ENCODE measurements around the gene ANKRD13C. TPM values are rescaled to one million over a fixed set of nuclear protein-coding genes. Genes with fewer than 3 reads are reported as not detected.

ANKRD13C gene
- total RNA-seq, 6 experiments from 2014 or later: 6.4 to 8.9 (median 7.3) TPM

DNA sequence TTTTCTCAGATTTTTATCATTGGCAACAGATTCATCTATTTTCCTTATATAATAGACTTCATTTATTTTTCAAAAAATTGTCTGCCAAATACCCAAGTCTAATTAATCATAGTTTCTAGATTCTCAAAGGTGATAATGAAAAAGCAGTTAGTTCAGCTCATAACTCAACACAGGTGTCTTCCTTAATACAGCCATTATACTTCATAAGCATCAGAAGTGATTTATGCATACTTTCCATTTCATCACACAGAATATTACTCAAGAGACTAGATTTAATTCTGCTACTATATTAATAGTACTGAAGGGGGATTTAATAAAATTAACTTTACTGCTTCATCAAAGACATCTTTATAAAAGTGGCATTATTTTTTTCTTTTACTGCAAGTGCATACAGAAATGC is 114.6 kb downstream of the ANKRD13C start:
- H3K4me1 ChIP-seq: no peaks in the 10 kb centered on the region
- TF ChIP-seq, protein P1, sequence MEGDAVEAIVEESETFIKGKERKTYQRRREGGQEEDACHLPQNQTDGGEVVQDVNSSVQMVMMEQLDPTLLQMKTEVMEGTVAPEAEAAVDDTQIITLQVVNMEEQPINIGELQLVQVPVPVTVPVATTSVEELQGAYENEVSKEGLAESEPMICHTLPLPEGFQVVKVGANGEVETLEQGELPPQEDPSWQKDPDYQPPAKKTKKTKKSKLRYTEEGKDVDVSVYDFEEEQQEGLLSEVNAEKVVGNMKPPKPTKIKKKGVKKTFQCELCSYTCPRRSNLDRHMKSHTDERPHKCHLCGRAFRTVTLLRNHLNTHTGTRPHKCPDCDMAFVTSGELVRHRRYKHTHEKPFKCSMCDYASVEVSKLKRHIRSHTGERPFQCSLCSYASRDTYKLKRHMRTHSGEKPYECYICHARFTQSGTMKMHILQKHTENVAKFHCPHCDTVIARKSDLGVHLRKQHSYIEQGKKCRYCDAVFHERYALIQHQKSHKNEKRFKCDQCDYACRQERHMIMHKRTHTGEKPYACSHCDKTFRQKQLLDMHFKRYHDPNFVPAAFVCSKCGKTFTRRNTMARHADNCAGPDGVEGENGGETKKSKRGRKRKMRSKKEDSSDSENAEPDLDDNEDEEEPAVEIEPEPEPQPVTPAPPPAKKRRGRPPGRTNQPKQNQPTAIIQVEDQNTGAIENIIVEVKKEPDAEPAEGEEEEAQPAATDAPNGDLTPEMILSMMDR (IDR thresholded peaks at IDR 0.05): no peak
- no peak for TF ChIP-seq POLR2A (IDR thresholded peaks at IDR 0.05)
- intact Hi-C loops (cut with DNase I): no loop called here
- H3K27ac ChIP-seq: no peak overlapping the region
- peaks cover 0 to 100% (median 53%) of the 10 kb centered on the region in 4 donors for H3K36me3 ChIP-seq
- DNase-seq: no peak
- no peaks in the 10 kb centered on the region for H3K9me3 ChIP-seq
- no peaks in the 10 kb centered on the region for H3K27me3 ChIP-seq
- no peak for ATAC-seq
- no peak overlapping the region for H3K4me3 ChIP-seq

DNA sequence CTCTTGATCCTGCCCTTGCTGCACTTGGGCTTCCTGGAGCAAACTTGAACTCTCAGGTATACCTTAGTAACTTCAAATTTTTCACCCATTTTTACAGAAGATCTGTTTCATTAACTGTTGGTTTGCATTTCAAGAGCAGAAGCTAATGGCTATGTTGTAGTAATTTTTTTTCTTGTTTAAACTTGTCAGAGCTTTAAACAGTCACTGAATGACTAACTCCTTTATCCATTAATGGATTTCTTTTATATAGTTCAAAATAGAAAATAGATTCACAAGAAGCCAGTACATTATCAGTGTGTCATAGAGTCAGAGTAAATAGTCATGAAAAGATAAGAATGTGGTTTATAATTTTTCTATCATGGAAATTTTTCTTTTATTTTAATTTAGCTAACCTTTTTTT is 119.8 kb downstream of the ANKRD13C start:
- Histone ChIP-seq H3K9me3 (no peaks in the 10 kb centered on the region), H3K4me1 (no peaks in the 10 kb centered on the region), H3K27ac (no peak overlapping the region), H3K36me3 (peaks cover 0 to 100% (median 48%) of the 10 kb centered on the region in 4 donors), H3K27me3 (no peaks in the 10 kb centered on the region), H3K4me3 (no peak overlapping the region)
- TF ChIP-seq, protein P1 (IDR thresholded peaks at IDR 0.05): no peak
- no peak for TF ChIP-seq POLR2A (IDR thresholded peaks at IDR 0.05)
- intact Hi-C loops (cut with DNase I): no loop called here
- no peak for ATAC-seq
- no peak for DNase-seq

DNA sequence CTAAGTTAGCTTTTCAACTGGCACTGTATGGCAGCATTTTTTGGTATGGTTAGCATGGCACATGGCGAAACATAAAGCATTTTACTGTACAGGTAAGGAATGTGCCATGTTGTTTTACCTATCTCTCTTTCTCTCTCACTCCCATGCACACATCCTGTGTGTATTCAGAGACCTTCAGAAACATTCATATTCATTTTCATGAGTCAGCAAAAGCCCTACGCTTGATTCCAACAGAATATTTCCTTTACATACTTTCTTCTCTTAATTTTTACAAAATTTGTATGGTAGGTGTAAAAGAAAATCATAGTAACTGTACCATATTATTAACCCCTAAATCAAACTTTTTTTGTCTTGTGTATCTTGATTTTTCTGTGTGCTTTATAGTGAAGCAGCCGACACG is 123.0 kb downstream of the ANKRD13C start:
- H3K4me1 ChIP-seq: no peaks in the 10 kb centered on the region
- no peak overlapping the region for H3K27ac ChIP-seq
- no peaks in the 10 kb centered on the region for H3K9me3 ChIP-seq
- WGBS (ENCODE audit: insufficient coverage, low coverage, low lambda C conversion rate, missing lambda C conversion rate): 89% methylated on average over 4 of the region's 4 CpGs
- no peak overlapping the region for H3K4me3 ChIP-seq
- intact Hi-C loops (cut with DNase I): no loop called here
- ATAC-seq (no peak), DNase-seq (no peak)
- TF ChIP-seq, protein P1 (IDR thresholded peaks at IDR 0.05): no peak
- no peak for TF ChIP-seq POLR2A (IDR thresholded peaks at IDR 0.05)
- H3K27me3 ChIP-seq: no peaks in the 10 kb centered on the region
- H3K36me3 ChIP-seq: peaks cover 0 to 83% (median 39%) of the 10 kb centered on the region in 4 donors

DNA sequence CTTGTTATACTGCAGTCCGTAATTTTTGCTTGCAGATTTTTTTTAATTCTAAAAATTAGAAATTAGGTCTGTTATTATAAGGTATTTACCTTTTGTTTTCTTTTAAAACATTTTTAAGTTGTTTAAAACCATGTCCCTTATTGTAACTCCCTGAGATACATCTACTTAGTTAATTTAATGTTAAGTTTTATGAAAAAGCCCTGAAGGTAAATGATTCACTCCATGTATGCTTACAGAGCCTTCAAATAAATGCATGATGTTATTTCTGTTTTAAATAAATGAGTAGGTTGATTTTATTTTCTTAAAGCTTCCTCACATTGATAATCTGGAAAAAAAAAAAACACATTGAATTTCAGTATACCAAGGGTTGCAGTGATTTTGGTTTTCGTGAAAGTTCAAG is 125.9 kb downstream of the ANKRD13C start:
- 86% methylated on average over 2 of the region's 2 CpGs for WGBS (ENCODE audit: insufficient coverage, low coverage, low lambda C conversion rate, missing lambda C conversion rate)
- DNase-seq (no peak), ATAC-seq (no peak)
- H3K36me3 ChIP-seq: peaks cover 0 to 64% (median 24%) of the 10 kb centered on the region in 4 donors
- no peak overlapping the region for H3K27ac ChIP-seq
- no peaks in the 10 kb centered on the region for H3K4me1 ChIP-seq
- no peaks in the 10 kb centered on the region for H3K9me3 ChIP-seq
- TF ChIP-seq, protein P1 (IDR thresholded peaks at IDR 0.05): no peak
- no peak for TF ChIP-seq POLR2A (IDR thresholded peaks at IDR 0.05)
- H3K27me3 ChIP-seq: no peaks in the 10 kb centered on the region
- H3K4me3 ChIP-seq: no peak overlapping the region
- intact Hi-C loops (cut with DNase I): no loop called here

DNA sequence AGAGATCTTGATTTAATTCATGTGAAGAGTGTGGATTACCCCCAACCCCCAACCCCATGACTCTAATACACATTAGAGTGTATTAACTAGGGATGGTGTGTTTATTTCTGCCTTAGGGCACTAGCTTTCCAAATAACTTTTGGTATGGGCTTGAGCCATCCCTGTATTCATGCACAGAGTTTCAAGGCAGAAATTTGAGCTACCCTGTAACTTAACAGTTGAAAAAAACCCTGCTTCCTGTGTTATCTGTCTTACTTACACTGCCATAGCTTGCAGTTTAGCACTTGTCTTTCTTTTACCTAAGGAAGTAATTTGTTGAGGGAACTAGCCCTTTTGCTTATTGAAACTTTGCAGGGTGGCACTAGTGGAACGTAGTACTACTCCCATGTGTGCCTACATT is 127.1 kb downstream of the ANKRD13C start:
- Histone ChIP-seq H3K27me3 (no peaks in the 10 kb centered on the region), H3K36me3 (peaks cover 0 to 59% (median 19%) of the 10 kb centered on the region in 4 donors), H3K9me3 (no peaks in the 10 kb centered on the region), H3K4me1 (peaks cover 0 to 8% (median 3%) of the 10 kb centered on the region in 4 donors), H3K27ac (no peak overlapping the region), H3K4me3 (no peak overlapping the region)
- 46% methylated on average over 1 of the region's 1 CpG for WGBS (ENCODE audit: insufficient coverage, low coverage, low lambda C conversion rate, missing lambda C conversion rate)
- intact Hi-C loops (cut with DNase I): no loop called here
- DNase-seq (no peak), ATAC-seq (no peak)
- TF ChIP-seq, protein P1 (IDR thresholded peaks at IDR 0.05): no peak

Data from right lobe of liver (tissue), 6 donors.